ENCODE results near the gene ELP6.
"Not testable (repeated sequence)": the region's sequence is repeated elsewhere in the genome, so short reads cannot be mapped to it uniquely, and the experiment has no call there.

The ELP6 gene

GRCh38 chr3:47505267-47505666 lies 8.2 kb downstream of the ELP6 start:
- not testable (repeated sequence) for DNase-seq

GRCh38 chr3:47504113-47504512 lies 9.4 kb downstream of the ELP6 start:
- no peak for DNase-seq

- no peak for DNase-seq
Measured at GRCh38 chr3:47503033-47503432, 10.5 kb downstream of the ELP6 start.

- DNase-seq = no peak
Measured at GRCh38 chr3:47496892-47497291, 16.6 kb downstream of the ELP6 start.

GRCh38 chr3:47495886-47496285 lies 17.6 kb downstream of the ELP6 start:
- no peak for DNase-seq

- DNase-seq = no peak
Measured at GRCh38 chr3:47495111-47495510, 18.4 kb downstream of the ELP6 start.

- DNase-seq = no peak
Measured at GRCh38 chr3:47491777-47492176, 21.7 kb downstream of the ELP6 start.

- no peak for DNase-seq
Measured at GRCh38 chr3:47491186-47491585, 22.3 kb downstream of the ELP6 start.

- DNase-seq = no peak
Measured at GRCh38 chr3:47487265-47487664, 26.2 kb downstream of the ELP6 start.

GRCh38 chr3:47485812-47486211 lies 27.7 kb downstream of the ELP6 start:
- DNase-seq = no peak

GRCh38 chr3:47482366-47482765 lies 31.1 kb downstream of the ELP6 start:
- no peak for DNase-seq

GRCh38 chr3:47481763-47482162 lies 31.7 kb downstream of the ELP6 start:
- DNase-seq = not testable (repeated sequence)

- not testable (repeated sequence) for DNase-seq
Measured at GRCh38 chr3:47480267-47480666, 33.2 kb downstream of the ELP6 start.

- DNase-seq = no peak
Measured at GRCh38 chr3:47479826-47480160, 33.7 kb downstream of the ELP6 start.

- DNase-seq = no peak
Measured at GRCh38 chr3:47478022-47478421, 35.5 kb downstream of the ELP6 start.

GRCh38 chr3:47476644-47477199 lies 36.8 kb downstream of the ELP6 start:
- no peak for DNase-seq

- no peak for DNase-seq
Measured at GRCh38 chr3:47476330-47476626, 37.2 kb downstream of the ELP6 start.

- DNase-seq = peak; percentile 96
Measured at GRCh38 chr3:47475570-47476329, 37.8 kb downstream of the ELP6 start, which contains the start of gene SCAP. SCAP (minus strand) TSS chr3:47475941; CDS start chr3:47442993, 32,948 bp downstream.

GRCh38 chr3:47475029-47475569 lies 38.4 kb downstream of the ELP6 start:
- no peak for DNase-seq

- DNase-seq = no peak
Measured at GRCh38 chr3:47473391-47473790, 40.1 kb downstream of the ELP6 start.

- DNase-seq = no peak
Measured at GRCh38 chr3:47469616-47470015, 43.9 kb downstream of the ELP6 start.

GRCh38 chr3:47468315-47468714 lies 45.2 kb downstream of the ELP6 start:
- DNase-seq = not testable (repeated sequence)

GRCh38 chr3:47464588-47464987 lies 48.9 kb downstream of the ELP6 start:
- DNase-seq = no peak

GRCh38 chr3:47459534-47460085 lies 53.9 kb downstream of the ELP6 start:
- DNase-seq = not testable (repeated sequence)
